Mesothelial cell of epicardium (in vitro differentiated cells): Measurements from ENCODE around the gene ADAMTSL1. TPM values are rescaled to one million over a fixed set of nuclear protein-coding genes. Genes with fewer than 3 reads are reported as not detected.

ENCODE experiments used
- DNase-seq, 2 experiments: peaks; one replicate each; pipeline ENCODE4 v3.0.0; 2021; ENCODE audit warnings: low spot score in 2 of 2; ENCODE audit not compliant: unreplicated experiment in 2 of 2
- H3K27ac Mint-ChIP-seq: 2 replicates; pipeline ENCODE4 v1.8.0; 2021; ENCODE audit warnings: mixed read lengths
- H3K27me3 Mint-ChIP-seq: 2 replicates; pipeline ENCODE4 v1.8.0; 2021; ENCODE audit warnings: low read depth, mixed read lengths
- H3K36me3 Mint-ChIP-seq: 2 replicates; pipeline ENCODE4 v1.8.0; 2021; ENCODE audit warnings: mixed read lengths
- H3K4me1 Mint-ChIP-seq: 2 replicates; pipeline ENCODE4 v1.8.0; 2021; ENCODE audit warnings: mixed read lengths
- H3K4me3 Mint-ChIP-seq: 2 replicates; pipeline ENCODE4 v1.8.0; 2021; ENCODE audit warnings: mild to moderate bottlenecking, moderate library complexity, mixed read lengths
- H3K9me3 Mint-ChIP-seq: 2 replicates; pipeline ENCODE4 v1.8.0; 2021; ENCODE audit warnings: mixed read lengths
- total RNA-seq: library from RNA; stranded (reverse); gene quantifications from 3 replicates; pipeline ENCODE4 v1.2.1, GENCODE V29; 2021
- TF ChIP-seq, protein P1 (sequence below): fragments of 200-600 bp; sonication (generic); IDR thresholded peaks from one replicate; pipeline ENCODE4 v1.5.0; 2021; ENCODE audit warnings: antibody characterized with exemption; ENCODE audit not compliant: unreplicated experiment

The ADAMTSL1 gene
- total RNA-seq, 1 donor from 2014 or later = 48.0 TPM

DNA sequence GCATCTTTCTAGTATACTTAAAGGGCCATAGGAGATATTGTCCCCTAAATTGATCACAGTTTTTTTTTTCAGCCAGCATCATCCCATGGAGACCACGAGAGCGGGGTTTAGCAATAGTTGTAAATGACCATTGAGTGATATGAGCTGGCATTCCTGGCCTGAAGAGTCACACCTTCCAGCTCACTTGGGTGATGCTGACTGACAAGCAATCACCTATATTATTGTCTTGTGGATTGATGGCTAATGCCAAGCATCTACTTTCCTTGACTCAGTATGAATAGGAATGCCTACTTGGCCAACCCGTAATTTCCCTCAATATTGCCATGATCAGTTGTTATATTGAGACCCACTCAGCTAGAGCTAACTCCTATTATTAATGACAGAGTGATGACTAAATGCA, 70.5 kb downstream of the ADAMTSL1 start:
- Mint-ChIP-seq H3K36me3 (no peaks in the 10 kb centered on the region), H3K27me3 (no peaks in the 10 kb centered on the region), H3K27ac (no peak overlapping the region), H3K4me3 (no peak overlapping the region), H3K9me3 (no peaks in the 10 kb centered on the region), H3K4me1 (peaks cover 46% of the 10 kb centered on the region)
- DNase-seq = no peak
- TF ChIP-seq, protein P1, sequence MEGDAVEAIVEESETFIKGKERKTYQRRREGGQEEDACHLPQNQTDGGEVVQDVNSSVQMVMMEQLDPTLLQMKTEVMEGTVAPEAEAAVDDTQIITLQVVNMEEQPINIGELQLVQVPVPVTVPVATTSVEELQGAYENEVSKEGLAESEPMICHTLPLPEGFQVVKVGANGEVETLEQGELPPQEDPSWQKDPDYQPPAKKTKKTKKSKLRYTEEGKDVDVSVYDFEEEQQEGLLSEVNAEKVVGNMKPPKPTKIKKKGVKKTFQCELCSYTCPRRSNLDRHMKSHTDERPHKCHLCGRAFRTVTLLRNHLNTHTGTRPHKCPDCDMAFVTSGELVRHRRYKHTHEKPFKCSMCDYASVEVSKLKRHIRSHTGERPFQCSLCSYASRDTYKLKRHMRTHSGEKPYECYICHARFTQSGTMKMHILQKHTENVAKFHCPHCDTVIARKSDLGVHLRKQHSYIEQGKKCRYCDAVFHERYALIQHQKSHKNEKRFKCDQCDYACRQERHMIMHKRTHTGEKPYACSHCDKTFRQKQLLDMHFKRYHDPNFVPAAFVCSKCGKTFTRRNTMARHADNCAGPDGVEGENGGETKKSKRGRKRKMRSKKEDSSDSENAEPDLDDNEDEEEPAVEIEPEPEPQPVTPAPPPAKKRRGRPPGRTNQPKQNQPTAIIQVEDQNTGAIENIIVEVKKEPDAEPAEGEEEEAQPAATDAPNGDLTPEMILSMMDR = no peak

DNA sequence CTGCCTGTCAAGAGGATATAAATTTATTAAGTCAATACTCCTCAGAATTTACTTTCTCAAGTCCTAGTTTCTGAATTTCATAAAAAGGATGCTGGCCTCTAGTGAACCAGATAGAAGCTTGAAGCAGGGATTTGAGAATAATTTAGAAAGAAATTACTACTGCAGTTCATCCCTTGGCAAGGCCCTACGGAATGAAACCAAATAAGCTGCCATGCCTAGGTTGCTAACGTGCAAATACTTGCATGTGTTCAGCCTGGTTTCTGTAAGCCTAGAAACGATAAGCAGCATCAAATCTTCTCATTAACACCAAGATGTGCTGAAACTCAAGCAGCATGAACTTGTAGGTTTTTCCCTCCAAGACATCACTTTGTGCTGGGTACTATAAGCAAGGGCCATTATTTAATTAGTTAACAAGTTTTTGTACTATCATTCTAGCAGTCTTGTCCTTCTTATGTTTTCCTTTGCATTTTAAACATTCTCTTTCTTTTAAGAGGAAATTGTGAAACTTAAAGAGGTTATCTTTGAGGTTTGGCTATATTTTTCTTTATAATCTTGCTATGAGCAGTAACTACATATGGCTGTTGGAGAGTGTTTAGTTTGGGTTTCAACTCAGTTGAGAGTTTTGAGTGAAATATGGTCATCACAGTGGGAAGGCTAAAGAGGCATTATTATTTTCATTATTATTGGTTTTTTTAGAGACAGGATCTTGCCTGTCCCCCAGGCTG, 71.8 kb downstream of the ADAMTSL1 start:
- Mint-ChIP-seq H3K9me3 (no peaks in the 10 kb centered on the region), H3K4me1 (peaks cover 39% of the 10 kb centered on the region), H3K4me3 (no peak overlapping the region), H3K36me3 (peaks cover 2% of the 10 kb centered on the region), H3K27me3 (no peaks in the 10 kb centered on the region), H3K27ac (no peak overlapping the region)
- DNase-seq = no peak
- TF ChIP-seq, protein P1 = no peak

GRCh38 chr9:18548456-18548855, 74.5 kb downstream of the ADAMTSL1 start:
- Mint-ChIP-seq H3K27me3 (no peaks in the 10 kb centered on the region), H3K4me3 (no peak overlapping the region), H3K36me3 (peaks cover 5% of the 10 kb centered on the region), H3K4me1 (peaks cover 27% of the 10 kb centered on the region), H3K9me3 (peaks cover 4% of the 10 kb centered on the region), H3K27ac (no peak overlapping the region)
- DNase-seq = no peak
- TF ChIP-seq, protein P1 = no peak

- no peak for DNase-seq
- peaks cover 10% of the 10 kb centered on the region for H3K36me3 Mint-ChIP-seq
- H3K27me3 Mint-ChIP-seq = no peaks in the 10 kb centered on the region
- no peak overlapping the region for H3K27ac Mint-ChIP-seq
- TF ChIP-seq, protein P1 = no peak
- peaks cover 16% of the 10 kb centered on the region for H3K9me3 Mint-ChIP-seq
- H3K4me1 Mint-ChIP-seq = peaks cover 15% of the 10 kb centered on the region
- no peak overlapping the region for H3K4me3 Mint-ChIP-seq
These were observed 75.8 kb downstream of the ADAMTSL1 start for GRCh38 chr9:18549772-18550171.

DNA sequence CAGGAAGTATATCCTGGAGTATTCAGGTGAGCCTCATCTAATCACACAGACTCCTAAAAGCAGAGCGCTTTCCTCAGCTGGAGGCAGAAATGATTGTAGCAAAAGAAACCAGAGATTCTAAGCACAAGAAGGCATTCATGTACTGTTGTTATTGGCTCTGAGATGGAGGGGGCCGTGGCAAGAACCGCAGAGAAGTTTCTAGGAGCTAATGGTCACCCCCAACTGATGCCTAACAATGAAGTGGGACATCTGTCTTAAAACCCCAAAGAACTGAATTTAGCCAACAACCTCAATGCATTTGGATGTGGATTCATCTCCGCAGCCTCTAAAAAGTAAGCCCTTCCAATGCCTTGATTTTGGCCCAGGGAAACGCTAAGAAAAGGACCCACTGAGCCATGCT, 76.3 kb downstream of the ADAMTSL1 start:
- H3K4me3 Mint-ChIP-seq = no peak overlapping the region
- no peak overlapping the region for H3K27ac Mint-ChIP-seq
- TF ChIP-seq, protein P1 = no peak
- DNase-seq = no peak
- H3K9me3 Mint-ChIP-seq = peaks cover 20% of the 10 kb centered on the region
- H3K4me1 Mint-ChIP-seq = peaks cover 10% of the 10 kb centered on the region
- H3K27me3 Mint-ChIP-seq = no peaks in the 10 kb centered on the region
- H3K36me3 Mint-ChIP-seq = peaks cover 13% of the 10 kb centered on the region
